HEK293 (cell line): Measurements from ENCODE around the gene FSTL4.

ENCODE experiments used
- CTCF ChIA-PET: fragments of 350-600 bp; formaldehyde crosslinking; extraction: SDS; loops from one replicate; lab custom pipeline; 2021; ENCODE audit warnings: antibody characterized with exemption; lab: Yijun Ruan, JAX
- POLR2A ChIA-PET: fragments of 300-600 bp; formaldehyde crosslinking; extraction: SDS; loops from one replicate; lab custom pipeline; 2020; ENCODE audit warnings: antibody characterized with exemption, inconsistent platforms; lab: Yijun Ruan, JAX
- H3K27ac ChIP-seq: fragments of 200-500 bp; sonication (Bioruptor generic); 2 replicates; pipeline ENCODE4 v1.5.1; 2014; ENCODE audit warnings: low read depth, low read length, control low read depth, inconsistent platforms; ENCODE audit errors: extremely low read depth
- H3K36me3 ChIP-seq, 2 experiments: fragments of 200-500 bp in 1 of 2; sonication (Bioruptor generic) in 1 of 2; 1 replicate in 1 of 2; 2 replicates in 1 of 2; pipeline ENCODE4 v1.5.1; 2014 to 2017; ENCODE audit warnings: inconsistent platforms in 2 of 2, low read length in 2 of 2; ENCODE audit not compliant: control insufficient read depth in 2 of 2, insufficient read depth in 1 of 2
- H3K4me1 ChIP-seq: fragments of 200-500 bp; sonication (Bioruptor generic); 2 replicates; pipeline ENCODE4 v1.5.1; 2014; ENCODE audit warnings: mild to moderate bottlenecking, low read length, inconsistent platforms; ENCODE audit not compliant: control insufficient read depth, insufficient read depth
- H3K4me3 ChIP-seq: 2 replicates; pipeline ENCODE4 v1.5.1; 2011; ENCODE audit warnings: low read depth, mild to moderate bottlenecking, control low read depth, low read length, moderate library complexity
- H3K9me3 ChIP-seq: fragments of 200-500 bp; sonication (Bioruptor generic); 2 replicates; pipeline ENCODE4 v1.5.1; 2014; ENCODE audit warnings: low read depth, low read length, inconsistent platforms; ENCODE audit not compliant: control insufficient read depth, insufficient read depth
- ATF2 ChIP-seq: fragments of 450-650 bp; formaldehyde crosslinking; IDR thresholded peaks from 2 replicates; pipeline ENCODE4 v1.5.1; 2016; ENCODE audit warnings: missing biosample characterization, missing genetic modification characterization, low read depth
- IKZF3 ChIP-seq: fragments of 450-650 bp; IDR thresholded peaks from 2 replicates; pipeline ENCODE4 v1.5.0; 2018; ENCODE audit warnings: missing biosample characterization, mild to moderate bottlenecking, missing genetic modification characterization, moderate library complexity
- REPIN1 ChIP-seq: fragments of 450-650 bp; formaldehyde crosslinking; IDR thresholded peaks from 2 replicates; pipeline ENCODE4 v1.5.1; 2017; ENCODE audit warnings: missing biosample characterization, missing genetic modification characterization, low read depth
- REST ChIP-seq: fragments of 450-650 bp; formaldehyde crosslinking; IDR thresholded peaks from 2 replicates; pipeline ENCODE4 v1.5.1; 2016; ENCODE audit warnings: missing biosample characterization, missing genetic modification characterization
- SCRT1 ChIP-seq: fragments of 450-650 bp; formaldehyde crosslinking; IDR thresholded peaks from 2 replicates; pipeline ENCODE4 v1.5.1; 2016; ENCODE audit warnings: missing biosample characterization, missing genetic modification characterization, borderline replicate concordance
- SCRT2 ChIP-seq: fragments of 450-650 bp; formaldehyde crosslinking; IDR thresholded peaks from 2 replicates; pipeline ENCODE4 v1.5.1; 2016; ENCODE audit warnings: missing biosample characterization, missing genetic modification characterization
- SP3 ChIP-seq: fragments of 450-650 bp; formaldehyde crosslinking; IDR thresholded peaks from 2 replicates; pipeline ENCODE4 v1.5.1; 2016; ENCODE audit warnings: missing biosample characterization, missing genetic modification characterization
- ZNF138 ChIP-seq: fragments of 450-650 bp; formaldehyde crosslinking; IDR thresholded peaks from 2 replicates; pipeline ENCODE4 v1.5.1; 2016; ENCODE audit warnings: missing biosample characterization, missing genetic modification characterization, borderline replicate concordance
- ZNF202 ChIP-seq: fragments of 450-650 bp; formaldehyde crosslinking; IDR thresholded peaks from 2 replicates; pipeline ENCODE4 v1.5.1; 2016; ENCODE audit warnings: missing biosample characterization, missing genetic modification characterization, borderline replicate concordance
- ZNF266 ChIP-seq: fragments of 450-650 bp; formaldehyde crosslinking; IDR thresholded peaks from 2 replicates; pipeline ENCODE4 v1.5.1; 2016; ENCODE audit warnings: missing biosample characterization, missing genetic modification characterization, low read depth
- ZNF302 ChIP-seq: fragments of 450-650 bp; formaldehyde crosslinking; IDR thresholded peaks from 2 replicates; pipeline ENCODE4 v1.5.1; 2016; ENCODE audit warnings: missing biosample characterization, missing genetic modification characterization, low read depth
- ZNF324 ChIP-seq: fragments of 450-650 bp; formaldehyde crosslinking; IDR thresholded peaks from 2 replicates; pipeline ENCODE4 v1.5.1; 2016; ENCODE audit warnings: missing biosample characterization, missing genetic modification characterization
- ZNF416 ChIP-seq: fragments of 450-650 bp; formaldehyde crosslinking; IDR thresholded peaks from 2 replicates; pipeline ENCODE4 v1.5.1; 2016; ENCODE audit warnings: missing biosample characterization, missing genetic modification characterization
- ZNF423 ChIP-seq: fragments of 450-650 bp; formaldehyde crosslinking; IDR thresholded peaks from 2 replicates; pipeline ENCODE4 v1.5.1; 2016; ENCODE audit warnings: missing biosample characterization, missing genetic modification characterization
- ZNF426 ChIP-seq: fragments of 450-650 bp; formaldehyde crosslinking; IDR thresholded peaks from 2 replicates; pipeline ENCODE4 v1.5.1; 2017; ENCODE audit warnings: missing biosample characterization, missing genetic modification characterization, mild to moderate bottlenecking, inconsistent platforms, moderate library complexity
- ZNF488 ChIP-seq: fragments of 450-650 bp; formaldehyde crosslinking; IDR thresholded peaks from 2 replicates; pipeline ENCODE4 v1.5.1; 2016; ENCODE audit warnings: missing biosample characterization, missing genetic modification characterization
- ZNF501 ChIP-seq: fragments of 450-650 bp; formaldehyde crosslinking; IDR thresholded peaks from 2 replicates; pipeline ENCODE4 v1.5.1; 2016; ENCODE audit warnings: missing biosample characterization, missing genetic modification characterization
- ZNF549 ChIP-seq: fragments of 450-650 bp; IDR thresholded peaks from 2 replicates; pipeline ENCODE4 v1.5.1; 2018; ENCODE audit warnings: missing biosample characterization, missing genetic modification characterization, mild to moderate bottlenecking, inconsistent platforms, moderate library complexity
- ZNF600 ChIP-seq: fragments of 450-650 bp; formaldehyde crosslinking; IDR thresholded peaks from 2 replicates; pipeline ENCODE4 v1.5.1; 2016; ENCODE audit warnings: missing biosample characterization, missing genetic modification characterization
- ZNF621 ChIP-seq: fragments of 450-650 bp; formaldehyde crosslinking; IDR thresholded peaks from 2 replicates; pipeline ENCODE4 v1.5.1; 2017; ENCODE audit warnings: missing biosample characterization, missing genetic modification characterization
- ZNF624 ChIP-seq: fragments of 450-650 bp; formaldehyde crosslinking; IDR thresholded peaks from 2 replicates; pipeline ENCODE4 v1.5.1; 2017; ENCODE audit warnings: missing biosample characterization, missing genetic modification characterization
- ZNF658 ChIP-seq: fragments of 450-650 bp; formaldehyde crosslinking; IDR thresholded peaks from 2 replicates; pipeline ENCODE4; 2016; ENCODE audit warnings: missing biosample characterization, missing genetic modification characterization
- ZNF660 ChIP-seq: fragments of 450-650 bp; IDR thresholded peaks from 2 replicates; pipeline ENCODE4 v1.5.1; 2018; ENCODE audit warnings: missing biosample characterization, mild to moderate bottlenecking, missing genetic modification characterization

The FSTL4 gene

GRCh38 chr5:133296624-133297023 is 315.7 kb downstream of the FSTL4 start:
- CTCF ChIA-PET: no interaction called here

GRCh38 chr5:133295520-133295919 is 316.8 kb downstream of the FSTL4 start:
- no peaks in the 10 kb centered on the region for H3K9me3 ChIP-seq
- CTCF ChIA-PET: no interaction called here
- POLR2A ChIA-PET: no interaction called here
- H3K4me3 ChIP-seq: no peak overlapping the region
- H3K27ac ChIP-seq: no peak overlapping the region
- peaks cover 8% of the 10 kb centered on the region for H3K4me1 ChIP-seq
- TF ChIP-seq ZNF621 (tag by site-specific recombination) (no peak), REST (peak; percentile 95)
- H3K36me3 ChIP-seq: no peaks in the 10 kb centered on the region

More at GRCh38 chr5:133296624-133297023, 315.7 kb downstream of the FSTL4 start:
- POLR2A ChIA-PET: interaction anchor here (0.7 kb wide), 1 partner anchor 332 kb away, joined by 4 read pairs; no protein-coding TSS in a partner anchor
- H3K4me3 ChIP-seq: no peak overlapping the region
- no peak for TF ChIP-seq ZNF266
- no peak for TF ChIP-seq ZNF501 (tag by site-specific recombination)
- TF ChIP-seq ZNF488 (tag by site-specific recombination): no peak
- no peak for TF ChIP-seq REPIN1 (tag by site-specific recombination)
- no peak for TF ChIP-seq ZNF600 (tag by site-specific recombination)
- TF ChIP-seq SCRT2 (tag by site-specific recombination): peak; percentile 77
- TF ChIP-seq ZNF416 (tag by site-specific recombination): no peak
- no peak for TF ChIP-seq ZNF324 (tag by site-specific recombination)
- no peak for TF ChIP-seq ZNF138 (tag by site-specific recombination)
- no peak for TF ChIP-seq ATF2 (tag by site-specific recombination)
- peak; percentile 77; the same call in 1 of the 2 replicates for TF ChIP-seq SCRT1 (tag by site-specific recombination)
- TF ChIP-seq ZNF660 (tag by site-specific recombination): no peak
- TF ChIP-seq ZNF624 (tag by site-specific recombination): no peak
- H3K4me1 ChIP-seq: peaks cover 8% of the 10 kb centered on the region
- no peaks in the 10 kb centered on the region for H3K36me3 ChIP-seq
- no peak overlapping the region for H3K27ac ChIP-seq
- no peaks in the 10 kb centered on the region for H3K9me3 ChIP-seq

GRCh38 chr5:133294380-133294779 is 318.0 kb downstream of the FSTL4 start:
- Histone ChIP-seq H3K9me3 (no peaks in the 10 kb centered on the region), H3K36me3 (no peaks in the 10 kb centered on the region), H3K4me1 (peaks cover 8% of the 10 kb centered on the region)
- POLR2A ChIA-PET: no interaction called here
- TF ChIP-seq ZNF658 (tag by site-specific recombination) (no peak), ZNF426 (tag by site-specific recombination) (no peak), SP3 (no peak), ZNF302 (tag by site-specific recombination) (no peak), IKZF3 (no peak), ZNF266 (no peak), ZNF549 (tag by site-specific recombination) (no peak), ZNF423 (tag by site-specific recombination) (no peak), ZNF202 (tag by site-specific recombination) (no peak)
- TF ChIP-seq, all 188 proteins: peak for 0
- Histone ChIP-seq H3K4me3 (no peak overlapping the region), H3K27ac (no peak overlapping the region)
- CTCF ChIA-PET: no interaction called here
